ENCODE data around the gene GPATCH2.
"Not testable (repeated sequence)": the region's sequence is repeated elsewhere in the genome, so short reads cannot be mapped to it uniquely, and the experiment has no call there.

GPATCH2 gene

GRCh38 chr1:217443845-217444244, 187.0 kb downstream of the GPATCH2 start:
- DNase-seq (ENCODE audit: low read depth) = no peak

GRCh38 chr1:217437376-217437775, 193.5 kb downstream of the GPATCH2 start:
- DNase-seq (ENCODE audit: low read depth) = no peak

GRCh38 chr1:217435204-217435603, 195.7 kb downstream of the GPATCH2 start:
- DNase-seq (ENCODE audit: low read depth) = no peak

- no peak for DNase-seq (ENCODE audit: low read depth)
These were observed 197.2 kb downstream of the GPATCH2 start for GRCh38 chr1:217433664-217434063.

- no peak for DNase-seq (ENCODE audit: low read depth)
These were observed 198.6 kb downstream of the GPATCH2 start for GRCh38 chr1:217432339-217432738.

- DNase-seq (ENCODE audit: low read depth) = no peak
These were observed 199.5 kb downstream of the GPATCH2 start for GRCh38 chr1:217431395-217431794.

- no peak for DNase-seq (ENCODE audit: low read depth)
These were observed 205.5 kb downstream of the GPATCH2 start for GRCh38 chr1:217425422-217425821.

- no peak for DNase-seq (ENCODE audit: low read depth)
These were observed 211.7 kb downstream of the GPATCH2 start for GRCh38 chr1:217419194-217419551.

- no peak for DNase-seq (ENCODE audit: low read depth)
These were observed 212.4 kb downstream of the GPATCH2 start for GRCh38 chr1:217418269-217419193.

GRCh38 chr1:217417363-217417762, 213.5 kb downstream of the GPATCH2 start:
- no peak for DNase-seq (ENCODE audit: low read depth)

GRCh38 chr1:217407534-217408001, 223.3 kb downstream of the GPATCH2 start:
- no peak for DNase-seq (ENCODE audit: low read depth)

GRCh38 chr1:217403026-217403720, 227.7 kb downstream of the GPATCH2 start:
- no peak for DNase-seq (ENCODE audit: low read depth)

GRCh38 chr1:217402301-217402700, 228.6 kb downstream of the GPATCH2 start:
- DNase-seq (ENCODE audit: low read depth) = no peak

- DNase-seq (ENCODE audit: low read depth) = no peak
These were observed 237.0 kb downstream of the GPATCH2 start for GRCh38 chr1:217393896-217394295.

- no peak for DNase-seq (ENCODE audit: low read depth)
These were observed 238.4 kb downstream of the GPATCH2 start for GRCh38 chr1:217392441-217392840.

- no peak for DNase-seq (ENCODE audit: low read depth)
These were observed 241.0 kb downstream of the GPATCH2 start for GRCh38 chr1:217389895-217390294.

- no peak for DNase-seq (ENCODE audit: low read depth)
These were observed 242.3 kb downstream of the GPATCH2 start for GRCh38 chr1:217388522-217389065.

- not testable (repeated sequence) for DNase-seq (ENCODE audit: low read depth)
These were observed 249.1 kb downstream of the GPATCH2 start for GRCh38 chr1:217381773-217382172.

GRCh38 chr1:217379804-217380203, 251.1 kb downstream of the GPATCH2 start:
- DNase-seq (ENCODE audit: low read depth) = not testable (repeated sequence)

- no peak for DNase-seq (ENCODE audit: low read depth)
These were observed 251.6 kb downstream of the GPATCH2 start for GRCh38 chr1:217379336-217379735.
